ENCODE data around the gene MAST2.

- no peak for TF ChIP-seq EZH2phosphoT487 (IDR thresholded peaks at IDR 0.05; ENCODE audit: insufficient read depth, low read depth)
- no peak for TF ChIP-seq EZH2 (IDR thresholded peaks at IDR 0.05; ENCODE audit: insufficient read depth, poor library complexity, severe bottlenecking)
Measured at GRCh38 chr1:45891087-45891486, 87.7 kb downstream of the MAST2 start.

Data from GM23248 (cell line).